Upper lobe of left lung (tissue), 4 donors: ENCODE data around the gene CDH22.

ENCODE experiments used
- POLR2A ChIP-seq, 4 donors: fragments of 450-650 bp; IDR thresholded peaks; one replicate each; pipeline ENCODE4 v1.5.1; 2016 to 2017; ENCODE audit warnings: antibody characterized with exemption in 4 of 4, mild to moderate bottlenecking in 2 of 4
- POLR2AphosphoS5 ChIP-seq, 2 donors: sonication (generic); formaldehyde crosslinking; IDR thresholded peaks; one replicate each; pipeline ENCODE4 v1.5.1; 2017; ENCODE audit warnings: antibody characterized with exemption in 2 of 2
- TF ChIP-seq, protein P1 (sequence below), 6 experiments: fragments of 450-650 bp in 4 of 6; fragments of 200-600 bp in 2 of 6; sonication (generic) in 2 of 6; IDR thresholded peaks; one replicate each; pipeline ENCODE4 v1.5.1; 2016 to 2019; ENCODE audit warnings: antibody characterized with exemption in 6 of 6

DNA sequence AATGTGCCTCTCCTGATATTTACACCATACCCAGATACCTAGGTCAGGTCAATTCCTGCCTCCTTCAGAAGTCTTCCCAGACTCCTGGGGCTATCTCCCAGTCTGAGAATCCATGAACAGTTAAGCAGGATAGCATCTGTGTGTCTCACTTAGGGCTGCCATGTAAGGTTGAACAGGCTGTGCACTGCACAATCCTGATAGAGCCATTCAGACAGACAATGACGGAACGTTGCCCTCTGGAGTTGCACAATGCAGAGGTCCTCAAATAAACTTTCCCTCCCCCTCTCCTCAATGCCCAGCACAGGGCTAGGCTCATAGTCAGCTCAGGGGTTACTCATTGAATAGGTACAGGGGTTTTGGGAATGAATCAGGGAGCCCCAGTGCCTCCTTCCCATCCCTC, 100.5 kb downstream of the CDH22 start:
- TF ChIP-seq, protein P1, sequence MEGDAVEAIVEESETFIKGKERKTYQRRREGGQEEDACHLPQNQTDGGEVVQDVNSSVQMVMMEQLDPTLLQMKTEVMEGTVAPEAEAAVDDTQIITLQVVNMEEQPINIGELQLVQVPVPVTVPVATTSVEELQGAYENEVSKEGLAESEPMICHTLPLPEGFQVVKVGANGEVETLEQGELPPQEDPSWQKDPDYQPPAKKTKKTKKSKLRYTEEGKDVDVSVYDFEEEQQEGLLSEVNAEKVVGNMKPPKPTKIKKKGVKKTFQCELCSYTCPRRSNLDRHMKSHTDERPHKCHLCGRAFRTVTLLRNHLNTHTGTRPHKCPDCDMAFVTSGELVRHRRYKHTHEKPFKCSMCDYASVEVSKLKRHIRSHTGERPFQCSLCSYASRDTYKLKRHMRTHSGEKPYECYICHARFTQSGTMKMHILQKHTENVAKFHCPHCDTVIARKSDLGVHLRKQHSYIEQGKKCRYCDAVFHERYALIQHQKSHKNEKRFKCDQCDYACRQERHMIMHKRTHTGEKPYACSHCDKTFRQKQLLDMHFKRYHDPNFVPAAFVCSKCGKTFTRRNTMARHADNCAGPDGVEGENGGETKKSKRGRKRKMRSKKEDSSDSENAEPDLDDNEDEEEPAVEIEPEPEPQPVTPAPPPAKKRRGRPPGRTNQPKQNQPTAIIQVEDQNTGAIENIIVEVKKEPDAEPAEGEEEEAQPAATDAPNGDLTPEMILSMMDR (IDR thresholded peaks at IDR 0.05): no peak
- no peak for TF ChIP-seq POLR2A (IDR thresholded peaks at IDR 0.05)
- no peak for TF ChIP-seq POLR2AphosphoS5 (IDR thresholded peaks at IDR 0.05)
